Neural cell (in vitro differentiated cells): Measurements from ENCODE around the gene INPP5D. TPM values are rescaled to one million over a fixed set of nuclear protein-coding genes. Genes with fewer than 3 reads are reported as not detected.

Source experiments
- H2AFZ ChIP-seq: fragments of 200-600, 300-800 bp; sonication (generic), shearing (Covaris generic); 2 replicates; pipeline ENCODE4 v1.6.0; 2014; ENCODE audit warnings: low read depth, mild to moderate bottlenecking, antibody characterized with exemption, low read length, moderate library complexity
- H3F3A ChIP-seq: fragments of 200-600 bp; shearing (Covaris generic); 2 replicates; pipeline ENCODE4 v1.6.1; 2016; ENCODE audit warnings: mild to moderate bottlenecking, moderate library complexity, mixed read lengths, antibody characterized with exemption, low read length; ENCODE audit not compliant: insufficient read depth, poor library complexity, severe bottlenecking
- H3K27ac ChIP-seq: fragments of 200-600, 300-800 bp; sonication (generic), shearing (Covaris generic); 2 replicates; pipeline ENCODE4 v1.5.1; 2014; ENCODE audit warnings: mild to moderate bottlenecking, low read length, moderate library complexity
- H3K27me3 ChIP-seq: fragments of 300-800, 200-600 bp; sonication (generic), shearing (Covaris generic); 2 replicates; pipeline ENCODE4 v1.6.0; 2014; ENCODE audit warnings: mild to moderate bottlenecking, low read depth, low read length, moderate library complexity; ENCODE audit not compliant: insufficient read depth
- H3K36me3 ChIP-seq: fragments of 300-800, 200-600 bp; sonication (generic), shearing (Covaris generic); 2 replicates; pipeline ENCODE4 v1.5.1; 2014; ENCODE audit warnings: mild to moderate bottlenecking, antibody characterized with exemption, low read length, moderate library complexity; ENCODE audit not compliant: insufficient read depth
- H3K4me2 ChIP-seq: fragments of 300-800, 200-600 bp; sonication (generic), shearing (Covaris generic); 2 replicates; pipeline ENCODE4 v1.6.0; 2014; ENCODE audit warnings: mild to moderate bottlenecking, low read length
- H3K4me3 ChIP-seq: fragments of 300-800, 200-600 bp; sonication (generic), shearing (Covaris generic); 2 replicates; pipeline ENCODE4 v1.5.1; 2014; ENCODE audit warnings: mild to moderate bottlenecking, low read length, moderate library complexity
- H3K79me2 ChIP-seq: fragments of 200-600 bp; shearing (Covaris generic); replicated peaks from 2 replicates; pipeline ENCODE4 v1.6.0; 2014; ENCODE audit warnings: mild to moderate bottlenecking, low read length, moderate library complexity; ENCODE audit not compliant: insufficient read depth
- H3K9ac ChIP-seq: fragments of 300-800, 200-600 bp; sonication (generic), shearing (Covaris generic); 2 replicates; pipeline ENCODE4 v1.6.1; 2016; ENCODE audit warnings: mild to moderate bottlenecking, low read length, mixed read lengths
- H3K9me2 ChIP-seq: fragments of 200-600 bp; shearing (Covaris generic); 2 replicates; pipeline ENCODE4 v1.6.1; 2016; ENCODE audit warnings: mild to moderate bottlenecking, low read length, mixed read lengths; ENCODE audit not compliant: insufficient read depth
- H3K9me3 ChIP-seq: fragments of 200-600, 300-800 bp; sonication (generic), shearing (Covaris generic); 2 replicates; pipeline ENCODE4 v1.6.1; 2016; ENCODE audit warnings: mild to moderate bottlenecking, mixed run types, low read length, moderate library complexity, mixed read lengths
- H4K20me1 ChIP-seq: fragments of 200-600 bp; shearing (Covaris generic); 2 replicates; pipeline ENCODE4 v1.6.1; 2016; ENCODE audit warnings: mild to moderate bottlenecking, mixed run types; ENCODE audit not compliant: insufficient read depth
- EP300 ChIP-seq: fragments of 450-650 bp; conservative IDR thresholded peaks from 2 replicates; pipeline ENCODE4 v1.6.1; 2014; ENCODE audit warnings: antibody characterized with exemption, mild to moderate bottlenecking, moderate library complexity; ENCODE audit not compliant: poor library complexity, severe bottlenecking
- EZH2 ChIP-seq: fragments of 200-600, 300-800 bp; shearing (Covaris generic), sonication (generic); IDR thresholded peaks from 2 replicates; pipeline ENCODE4 v1.6.1; 2014; ENCODE audit warnings: antibody characterized with exemption, low read length, borderline replicate concordance, mild to moderate bottlenecking; ENCODE audit not compliant: insufficient read depth, poor library complexity, severe bottlenecking
- MXI1 ChIP-seq: fragments of 450-650 bp; conservative IDR thresholded peaks from 2 replicates; pipeline ENCODE4 v1.6.1; 2014; ENCODE audit warnings: antibody characterized with exemption, mild to moderate bottlenecking; ENCODE audit not compliant: poor library complexity, severe bottlenecking
- POLR2AphosphoS5 ChIP-seq: IDR thresholded peaks from 2 replicates; pipeline ENCODE4 v1.6.1; 2012
- RAD21 ChIP-seq: fragments of 450-650 bp; conservative IDR thresholded peaks from 2 replicates; pipeline ENCODE4 v1.6.1; 2014; ENCODE audit warnings: antibody characterized with exemption, mild to moderate bottlenecking, moderate library complexity
- SMC3 ChIP-seq: fragments of 450-650 bp; conservative IDR thresholded peaks from 2 replicates; pipeline ENCODE4 v1.6.1; 2014; ENCODE audit warnings: antibody characterized with exemption, mild to moderate bottlenecking, moderate library complexity; ENCODE audit not compliant: poor library complexity
- TAF1 ChIP-seq: IDR thresholded peaks from 2 replicates; pipeline ENCODE4 v1.6.1; 2012; ENCODE audit warnings: low read depth
- polyA plus RNA-seq: library from polyadenylated mRNA; depleted of rRNA; stranded (reverse); fragments of >200 nt; gene quantifications from 2 replicates; pipeline ENCODE4 v1.2.3, GENCODE V29; 2014
- TF ChIP-seq, protein P1 (sequence below): fragments of 450-650 bp; IDR thresholded peaks from 2 replicates; pipeline ENCODE4 v1.5.1; 2014; ENCODE audit warnings: antibody characterized with exemption, mild to moderate bottlenecking, moderate library complexity; ENCODE audit not compliant: poor library complexity, severe bottlenecking
- TF ChIP-seq, protein P2 (sequence below): IDR thresholded peaks from 2 replicates; pipeline ENCODE4 v1.6.1; 2012; ENCODE audit warnings: borderline replicate concordance

The INPP5D gene
- polyA plus RNA-seq, 1 donor from 2014 or later: not detected

DNA sequence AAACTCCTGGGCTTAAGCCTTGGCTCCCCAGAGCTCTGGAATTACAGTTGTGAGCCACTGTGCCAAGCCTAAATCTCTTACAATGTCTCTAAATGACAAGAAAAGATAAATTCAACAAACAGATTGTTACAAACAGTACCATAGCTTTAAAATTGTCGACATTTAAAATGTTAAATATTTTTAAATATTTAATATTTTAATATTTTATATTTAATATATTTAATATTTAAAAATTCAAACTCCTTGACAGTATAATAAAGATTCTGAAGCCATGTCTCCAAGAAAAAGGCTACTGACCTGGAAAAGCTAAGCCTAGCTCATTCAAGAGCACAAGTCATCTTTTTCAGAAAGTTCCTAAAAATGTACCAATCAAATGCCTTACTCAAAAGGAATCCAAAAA is 75.3 kb downstream of the INPP5D start:
- TF ChIP-seq SMC3 (no peak), RAD21 (no peak), TAF1 (no peak), MXI1 (no peak), POLR2AphosphoS5 (no peak), EZH2 (no peak), EP300 (no peak)
- TF ChIP-seq, protein P1, sequence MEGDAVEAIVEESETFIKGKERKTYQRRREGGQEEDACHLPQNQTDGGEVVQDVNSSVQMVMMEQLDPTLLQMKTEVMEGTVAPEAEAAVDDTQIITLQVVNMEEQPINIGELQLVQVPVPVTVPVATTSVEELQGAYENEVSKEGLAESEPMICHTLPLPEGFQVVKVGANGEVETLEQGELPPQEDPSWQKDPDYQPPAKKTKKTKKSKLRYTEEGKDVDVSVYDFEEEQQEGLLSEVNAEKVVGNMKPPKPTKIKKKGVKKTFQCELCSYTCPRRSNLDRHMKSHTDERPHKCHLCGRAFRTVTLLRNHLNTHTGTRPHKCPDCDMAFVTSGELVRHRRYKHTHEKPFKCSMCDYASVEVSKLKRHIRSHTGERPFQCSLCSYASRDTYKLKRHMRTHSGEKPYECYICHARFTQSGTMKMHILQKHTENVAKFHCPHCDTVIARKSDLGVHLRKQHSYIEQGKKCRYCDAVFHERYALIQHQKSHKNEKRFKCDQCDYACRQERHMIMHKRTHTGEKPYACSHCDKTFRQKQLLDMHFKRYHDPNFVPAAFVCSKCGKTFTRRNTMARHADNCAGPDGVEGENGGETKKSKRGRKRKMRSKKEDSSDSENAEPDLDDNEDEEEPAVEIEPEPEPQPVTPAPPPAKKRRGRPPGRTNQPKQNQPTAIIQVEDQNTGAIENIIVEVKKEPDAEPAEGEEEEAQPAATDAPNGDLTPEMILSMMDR: no peak
- TF ChIP-seq, protein P2, sequence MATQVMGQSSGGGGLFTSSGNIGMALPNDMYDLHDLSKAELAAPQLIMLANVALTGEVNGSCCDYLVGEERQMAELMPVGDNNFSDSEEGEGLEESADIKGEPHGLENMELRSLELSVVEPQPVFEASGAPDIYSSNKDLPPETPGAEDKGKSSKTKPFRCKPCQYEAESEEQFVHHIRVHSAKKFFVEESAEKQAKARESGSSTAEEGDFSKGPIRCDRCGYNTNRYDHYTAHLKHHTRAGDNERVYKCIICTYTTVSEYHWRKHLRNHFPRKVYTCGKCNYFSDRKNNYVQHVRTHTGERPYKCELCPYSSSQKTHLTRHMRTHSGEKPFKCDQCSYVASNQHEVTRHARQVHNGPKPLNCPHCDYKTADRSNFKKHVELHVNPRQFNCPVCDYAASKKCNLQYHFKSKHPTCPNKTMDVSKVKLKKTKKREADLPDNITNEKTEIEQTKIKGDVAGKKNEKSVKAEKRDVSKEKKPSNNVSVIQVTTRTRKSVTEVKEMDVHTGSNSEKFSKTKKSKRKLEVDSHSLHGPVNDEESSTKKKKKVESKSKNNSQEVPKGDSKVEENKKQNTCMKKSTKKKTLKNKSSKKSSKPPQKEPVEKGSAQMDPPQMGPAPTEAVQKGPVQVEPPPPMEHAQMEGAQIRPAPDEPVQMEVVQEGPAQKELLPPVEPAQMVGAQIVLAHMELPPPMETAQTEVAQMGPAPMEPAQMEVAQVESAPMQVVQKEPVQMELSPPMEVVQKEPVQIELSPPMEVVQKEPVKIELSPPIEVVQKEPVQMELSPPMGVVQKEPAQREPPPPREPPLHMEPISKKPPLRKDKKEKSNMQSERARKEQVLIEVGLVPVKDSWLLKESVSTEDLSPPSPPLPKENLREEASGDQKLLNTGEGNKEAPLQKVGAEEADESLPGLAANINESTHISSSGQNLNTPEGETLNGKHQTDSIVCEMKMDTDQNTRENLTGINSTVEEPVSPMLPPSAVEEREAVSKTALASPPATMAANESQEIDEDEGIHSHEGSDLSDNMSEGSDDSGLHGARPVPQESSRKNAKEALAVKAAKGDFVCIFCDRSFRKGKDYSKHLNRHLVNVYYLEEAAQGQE: no peak
- no peak overlapping the region for H3K27ac ChIP-seq
- H3K9me2 ChIP-seq: no peaks in the 10 kb centered on the region
- H3F3A ChIP-seq: no peaks in the 10 kb centered on the region
- H3K27me3 ChIP-seq: no peaks in the 10 kb centered on the region
- H3K4me3 ChIP-seq: no peak overlapping the region
- no peaks in the 10 kb centered on the region for H3K36me3 ChIP-seq
- H2AFZ ChIP-seq: no peak overlapping the region
- H3K9ac ChIP-seq: no peak overlapping the region
- no peaks in the 10 kb centered on the region for H3K9me3 ChIP-seq
- H3K79me2 ChIP-seq: no peaks in the 10 kb centered on the region
- no peaks in the 10 kb centered on the region for H4K20me1 ChIP-seq
- no peak overlapping the region for H3K4me2 ChIP-seq

GRCh38 chr2:233137040-233137439 is 76.9 kb downstream of the INPP5D start:
- Histone ChIP-seq H3K4me3 (no peak overlapping the region), H3K9me3 (no peaks in the 10 kb centered on the region), H3K27me3 (no peaks in the 10 kb centered on the region), H3K27ac (no peak overlapping the region), H3K36me3 (no peaks in the 10 kb centered on the region), H3K9me2 (no peaks in the 10 kb centered on the region), H3K4me2 (no peak overlapping the region), H3F3A (no peaks in the 10 kb centered on the region), H4K20me1 (no peaks in the 10 kb centered on the region), H3K9ac (no peak overlapping the region), H3K79me2 (no peaks in the 10 kb centered on the region), H2AFZ (no peak overlapping the region)
- TF ChIP-seq, protein P2: no peak
- TF ChIP-seq SMC3: no peak
- TF ChIP-seq, protein P1: no peak
- no peak for TF ChIP-seq EZH2
- no peak for TF ChIP-seq POLR2AphosphoS5
- no peak for TF ChIP-seq TAF1
- TF ChIP-seq MXI1: no peak
- no peak for TF ChIP-seq EP300
